Breast epithelium (tissue), 3 donors: ENCODE data around the gene CHST9.

Source experiments
- POLR2AphosphoS5 ChIP-seq, 3 donors: sonication (generic); formaldehyde crosslinking; IDR thresholded peaks; one replicate each; pipeline ENCODE4 v1.6.1; 2017; ENCODE audit warnings: antibody characterized with exemption in 3 of 3
- TF ChIP-seq, protein P1 (sequence below), 3 donors: fragments of 450-650 bp; IDR thresholded peaks; one replicate each; pipeline ENCODE4 v1.5.1; 2016 to 2017; ENCODE audit warnings: antibody characterized with exemption in 3 of 3, mild to moderate bottlenecking in 3 of 3, moderate library complexity in 3 of 3

DNA sequence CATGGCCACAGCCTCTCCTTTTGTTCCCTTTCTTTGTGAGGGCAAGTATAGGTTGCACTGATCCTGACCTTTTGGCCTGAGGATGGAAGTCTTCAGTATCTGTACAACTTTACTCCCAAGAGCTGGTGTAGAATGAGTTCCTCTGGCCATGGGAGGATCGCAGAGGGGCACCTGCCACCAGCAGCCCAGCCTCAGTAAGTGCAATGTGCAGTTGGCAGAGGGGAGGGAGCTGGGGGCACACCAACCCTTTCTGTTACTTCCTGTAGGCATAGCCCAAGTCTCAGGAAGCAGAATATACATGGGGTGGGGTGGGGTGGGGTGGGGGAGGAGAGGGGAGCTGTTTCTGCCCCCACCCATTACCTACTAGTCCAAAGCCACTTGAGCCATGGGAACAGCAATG, 254.5 kb downstream of the CHST9 start:
- TF ChIP-seq, protein P1, sequence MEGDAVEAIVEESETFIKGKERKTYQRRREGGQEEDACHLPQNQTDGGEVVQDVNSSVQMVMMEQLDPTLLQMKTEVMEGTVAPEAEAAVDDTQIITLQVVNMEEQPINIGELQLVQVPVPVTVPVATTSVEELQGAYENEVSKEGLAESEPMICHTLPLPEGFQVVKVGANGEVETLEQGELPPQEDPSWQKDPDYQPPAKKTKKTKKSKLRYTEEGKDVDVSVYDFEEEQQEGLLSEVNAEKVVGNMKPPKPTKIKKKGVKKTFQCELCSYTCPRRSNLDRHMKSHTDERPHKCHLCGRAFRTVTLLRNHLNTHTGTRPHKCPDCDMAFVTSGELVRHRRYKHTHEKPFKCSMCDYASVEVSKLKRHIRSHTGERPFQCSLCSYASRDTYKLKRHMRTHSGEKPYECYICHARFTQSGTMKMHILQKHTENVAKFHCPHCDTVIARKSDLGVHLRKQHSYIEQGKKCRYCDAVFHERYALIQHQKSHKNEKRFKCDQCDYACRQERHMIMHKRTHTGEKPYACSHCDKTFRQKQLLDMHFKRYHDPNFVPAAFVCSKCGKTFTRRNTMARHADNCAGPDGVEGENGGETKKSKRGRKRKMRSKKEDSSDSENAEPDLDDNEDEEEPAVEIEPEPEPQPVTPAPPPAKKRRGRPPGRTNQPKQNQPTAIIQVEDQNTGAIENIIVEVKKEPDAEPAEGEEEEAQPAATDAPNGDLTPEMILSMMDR (IDR thresholded peaks at IDR 0.05), result no peak
- TF ChIP-seq POLR2AphosphoS5 (IDR thresholded peaks at IDR 0.05), result no peak
